ENCODE results near the gene GABARAPL1.

DNA sequence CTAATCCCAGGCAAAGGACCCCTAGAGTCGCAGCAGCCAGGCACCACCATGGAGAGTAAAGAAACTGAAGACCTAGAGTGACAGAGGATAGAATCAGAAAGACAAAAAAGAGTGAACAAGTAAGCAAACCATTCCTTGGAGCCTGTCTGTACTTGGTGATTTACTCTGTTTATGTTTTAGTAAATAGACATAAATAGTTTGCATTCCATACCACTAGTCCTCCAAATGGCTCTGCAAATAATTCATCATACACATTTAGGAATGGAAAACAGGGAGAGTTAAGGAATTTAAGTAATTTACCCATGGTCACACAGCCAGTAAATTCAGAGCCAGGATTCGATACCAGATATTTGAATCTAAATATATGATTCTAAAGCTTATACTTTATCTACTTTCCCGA lies 43.6 kb upstream of the GABARAPL1 start:
- TF ChIP-seq, protein P1, sequence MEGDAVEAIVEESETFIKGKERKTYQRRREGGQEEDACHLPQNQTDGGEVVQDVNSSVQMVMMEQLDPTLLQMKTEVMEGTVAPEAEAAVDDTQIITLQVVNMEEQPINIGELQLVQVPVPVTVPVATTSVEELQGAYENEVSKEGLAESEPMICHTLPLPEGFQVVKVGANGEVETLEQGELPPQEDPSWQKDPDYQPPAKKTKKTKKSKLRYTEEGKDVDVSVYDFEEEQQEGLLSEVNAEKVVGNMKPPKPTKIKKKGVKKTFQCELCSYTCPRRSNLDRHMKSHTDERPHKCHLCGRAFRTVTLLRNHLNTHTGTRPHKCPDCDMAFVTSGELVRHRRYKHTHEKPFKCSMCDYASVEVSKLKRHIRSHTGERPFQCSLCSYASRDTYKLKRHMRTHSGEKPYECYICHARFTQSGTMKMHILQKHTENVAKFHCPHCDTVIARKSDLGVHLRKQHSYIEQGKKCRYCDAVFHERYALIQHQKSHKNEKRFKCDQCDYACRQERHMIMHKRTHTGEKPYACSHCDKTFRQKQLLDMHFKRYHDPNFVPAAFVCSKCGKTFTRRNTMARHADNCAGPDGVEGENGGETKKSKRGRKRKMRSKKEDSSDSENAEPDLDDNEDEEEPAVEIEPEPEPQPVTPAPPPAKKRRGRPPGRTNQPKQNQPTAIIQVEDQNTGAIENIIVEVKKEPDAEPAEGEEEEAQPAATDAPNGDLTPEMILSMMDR (IDR thresholded peaks at IDR 0.05; ENCODE audit: insufficient read depth, low read depth, low read length): no peak
- TF ChIP-seq EZH2 (IDR thresholded peaks at IDR 0.05; ENCODE audit: insufficient read depth, low read length): no peak
